Nephron (organoid): Measurements from ENCODE around the gene ABCC11.
"Not testable (repeated sequence)": the region's sequence is repeated elsewhere in the genome, so short reads cannot be mapped to it uniquely, and the experiment has no call there.

Experiments
- H3K27ac Mint-ChIP-seq, 3 experiments: 2 replicates each; pipeline ENCODE4 v1.8.0; 2020; ENCODE audit warnings: mixed read lengths in 3 of 3, mild to moderate bottlenecking in 2 of 3, moderate library complexity in 1 of 3
- H3K27me3 Mint-ChIP-seq: 2 replicates; pipeline ENCODE4 v1.8.0; 2021; ENCODE audit warnings: low read depth, mild to moderate bottlenecking, moderate library complexity, mixed read lengths
- H3K36me3 Mint-ChIP-seq: 2 replicates; pipeline ENCODE4 v1.8.0; 2020; ENCODE audit warnings: low read depth, mixed read lengths
- H3K4me1 Mint-ChIP-seq: 2 replicates; pipeline ENCODE4 v1.8.0; 2020; ENCODE audit warnings: mixed read lengths
- H3K4me3 Mint-ChIP-seq, 3 experiments: 2 replicates each; pipeline ENCODE4 v1.8.0; 2020; ENCODE audit warnings: mild to moderate bottlenecking in 3 of 3, mixed read lengths in 3 of 3, moderate library complexity in 2 of 3
- H3K9me3 Mint-ChIP-seq: 2 replicates; pipeline ENCODE4 v1.8.0; 2020; ENCODE audit warnings: mixed read lengths
- CTCF ChIP-seq, 3 experiments: fragments of 200-600 bp; sonication (generic); IDR thresholded peaks; one replicate each; pipeline ENCODE4 v1.5.0; 2021; ENCODE audit warnings: antibody characterized with exemption in 3 of 3; ENCODE audit not compliant: unreplicated experiment in 3 of 3

The ABCC11 gene

GRCh38 chr16:48176635-48177408, 70.5 kb downstream of the ABCC11 start:
- TF ChIP-seq CTCF (IDR thresholded peaks at IDR 0.05; ENCODE audit: unreplicated experiment in 3 of 3), result no peak
- Mint-ChIP-seq H3K36me3 (no peaks in the 10 kb centered on the region), H3K4me3 (no peak overlapping the region), H3K27ac (no peak overlapping the region), H3K9me3 (no peaks in the 10 kb centered on the region), H3K27me3 (peaks cover 13% of the 10 kb centered on the region), H3K4me1 (no peaks in the 10 kb centered on the region)

GRCh38 chr16:48173889-48174288, 73.5 kb downstream of the ABCC11 start:
- H3K27me3 Mint-ChIP-seq, result peaks cover 13% of the 10 kb centered on the region
- H3K36me3 Mint-ChIP-seq, result no peaks in the 10 kb centered on the region
- H3K4me1 Mint-ChIP-seq, result no peaks in the 10 kb centered on the region
- no peak overlapping the region for H3K4me3 Mint-ChIP-seq
- no peak for TF ChIP-seq CTCF (IDR thresholded peaks at IDR 0.05; ENCODE audit: unreplicated experiment in 3 of 3)
- H3K9me3 Mint-ChIP-seq, result no peaks in the 10 kb centered on the region
- no peak overlapping the region for H3K27ac Mint-ChIP-seq

GRCh38 chr16:48172682-48173081, 74.7 kb downstream of the ABCC11 start:
- Mint-ChIP-seq H3K27me3 (peaks cover 13% of the 10 kb centered on the region), H3K36me3 (no peaks in the 10 kb centered on the region), H3K4me1 (no peaks in the 10 kb centered on the region), H3K4me3 (no peak overlapping the region), H3K9me3 (no peaks in the 10 kb centered on the region), H3K27ac (no peak overlapping the region)
- TF ChIP-seq CTCF (IDR thresholded peaks at IDR 0.05; ENCODE audit: unreplicated experiment in 3 of 3), result no peak

GRCh38 chr16:48169896-48170295, 77.4 kb downstream of the ABCC11 start:
- H3K4me1 Mint-ChIP-seq, result no peaks in the 10 kb centered on the region
- H3K27ac Mint-ChIP-seq, result no peak overlapping the region
- H3K27me3 Mint-ChIP-seq, result peaks cover 10% of the 10 kb centered on the region
- H3K9me3 Mint-ChIP-seq, result no peaks in the 10 kb centered on the region
- no peak for TF ChIP-seq CTCF (IDR thresholded peaks at IDR 0.05; ENCODE audit: unreplicated experiment in 3 of 3)
- no peak overlapping the region for H3K4me3 Mint-ChIP-seq
- no peaks in the 10 kb centered on the region for H3K36me3 Mint-ChIP-seq

GRCh38 chr16:48168075-48168474, 79.3 kb downstream of the ABCC11 start:
- H3K4me3 Mint-ChIP-seq, result no peak overlapping the region
- no peaks in the 10 kb centered on the region for H3K36me3 Mint-ChIP-seq
- no peak for TF ChIP-seq CTCF (IDR thresholded peaks at IDR 0.05; ENCODE audit: unreplicated experiment in 3 of 3)
- no peak overlapping the region for H3K27ac Mint-ChIP-seq
- H3K4me1 Mint-ChIP-seq, result no peaks in the 10 kb centered on the region
- no peaks in the 10 kb centered on the region for H3K9me3 Mint-ChIP-seq
- H3K27me3 Mint-ChIP-seq, result peaks cover 6% of the 10 kb centered on the region

- H3K27me3 Mint-ChIP-seq, H3K4me1 Mint-ChIP-seq, H3K36me3 Mint-ChIP-seq, H3K9me3 Mint-ChIP-seq, H3K4me3 Mint-ChIP-seq, H3K27ac Mint-ChIP-seq: not testable (repeated sequence)
Measured at GRCh38 chr16:48166617-48167016, 80.7 kb downstream of the ABCC11 start.
